OCI-LY3 (cell line): ENCODE results near the gene GNAQ.

Experiments used
- EZH2phosphoT487 ChIP-seq: fragments of 200-600 bp; shearing (Covaris generic); IDR thresholded peaks from 2 replicates; pipeline ENCODE4 v1.6.1; 2018; ENCODE audit warnings: antibody characterized with exemption, mixed run types, low read depth
- TF ChIP-seq, protein P1 (sequence below): fragments of 200-600, 300-600 bp; sonication (generic); IDR thresholded peaks from 2 replicates; pipeline ENCODE4 v1.5.1; 2014; ENCODE audit warnings: antibody characterized with exemption, low read length, low read depth

DNA sequence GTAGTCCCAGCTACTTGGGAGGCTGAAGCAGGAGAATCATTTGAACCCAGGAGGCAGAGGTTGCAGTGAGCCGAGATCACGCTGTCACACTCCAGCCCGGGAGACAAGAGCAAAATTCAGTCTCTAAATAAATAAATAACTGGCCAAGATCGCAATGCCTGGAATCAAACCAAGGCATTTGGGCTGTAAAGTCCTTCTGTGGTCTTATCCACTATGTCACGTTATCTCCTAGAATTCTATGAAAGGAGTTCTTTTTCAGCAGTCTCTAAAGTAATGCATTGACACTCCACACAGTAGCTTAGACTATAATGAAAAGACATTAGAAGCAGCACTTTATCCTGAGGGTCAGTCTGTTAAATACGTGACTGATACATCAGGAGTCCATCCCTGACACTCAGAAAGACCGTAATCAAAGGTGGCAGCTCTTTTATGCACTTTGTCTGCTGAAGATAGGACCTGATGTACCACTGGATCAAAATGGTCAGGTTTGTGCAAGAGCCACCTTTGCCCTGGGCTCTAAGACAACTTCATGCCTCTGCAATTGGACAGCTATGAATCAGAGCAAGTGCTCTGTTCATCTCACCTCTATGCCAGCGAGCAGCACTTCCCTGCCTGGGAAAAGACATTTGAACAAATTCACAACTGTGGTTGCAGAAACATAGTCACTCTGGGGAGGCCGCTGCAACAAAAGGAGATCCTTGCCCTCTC is 351.8 kb downstream of the GNAQ start:
- TF ChIP-seq, protein P1, sequence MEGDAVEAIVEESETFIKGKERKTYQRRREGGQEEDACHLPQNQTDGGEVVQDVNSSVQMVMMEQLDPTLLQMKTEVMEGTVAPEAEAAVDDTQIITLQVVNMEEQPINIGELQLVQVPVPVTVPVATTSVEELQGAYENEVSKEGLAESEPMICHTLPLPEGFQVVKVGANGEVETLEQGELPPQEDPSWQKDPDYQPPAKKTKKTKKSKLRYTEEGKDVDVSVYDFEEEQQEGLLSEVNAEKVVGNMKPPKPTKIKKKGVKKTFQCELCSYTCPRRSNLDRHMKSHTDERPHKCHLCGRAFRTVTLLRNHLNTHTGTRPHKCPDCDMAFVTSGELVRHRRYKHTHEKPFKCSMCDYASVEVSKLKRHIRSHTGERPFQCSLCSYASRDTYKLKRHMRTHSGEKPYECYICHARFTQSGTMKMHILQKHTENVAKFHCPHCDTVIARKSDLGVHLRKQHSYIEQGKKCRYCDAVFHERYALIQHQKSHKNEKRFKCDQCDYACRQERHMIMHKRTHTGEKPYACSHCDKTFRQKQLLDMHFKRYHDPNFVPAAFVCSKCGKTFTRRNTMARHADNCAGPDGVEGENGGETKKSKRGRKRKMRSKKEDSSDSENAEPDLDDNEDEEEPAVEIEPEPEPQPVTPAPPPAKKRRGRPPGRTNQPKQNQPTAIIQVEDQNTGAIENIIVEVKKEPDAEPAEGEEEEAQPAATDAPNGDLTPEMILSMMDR: no peak
- no peak for TF ChIP-seq EZH2phosphoT487
